GM18498 (cell line): Measurements from ENCODE around the gene PLEKHO1.

Experiments used
- ATAC-seq: cut with Tn5 transposase; IDR thresholded peaks from one replicate; pipeline ENCODE4 v1.9.1; 2021; ENCODE audit warnings: mild to moderate bottlenecking, moderate library complexity; ENCODE audit not compliant: unreplicated experiment

PLEKHO1 gene

GRCh38 chr1:150150133-150151021, 661 bp downstream of the PLEKHO1 start:
- ATAC-seq: peak; percentile 19

GRCh38 chr1:150151291-150152181, 1.8 kb downstream of the PLEKHO1 start:
- ATAC-seq: peak; percentile 43

GRCh38 chr1:150152182-150152536, 2.4 kb downstream of the PLEKHO1 start:
- ATAC-seq: no peak

GRCh38 chr1:150152772-150153456, 3.2 kb downstream of the PLEKHO1 start:
- no peak for ATAC-seq

GRCh38 chr1:150154143-150154542, 4.4 kb downstream of the PLEKHO1 start:
- no peak for ATAC-seq

GRCh38 chr1:150155413-150156071, 5.8 kb downstream of the PLEKHO1 start:
- no peak for ATAC-seq

- ATAC-seq: no peak
These were observed 7.3 kb downstream of the PLEKHO1 start for GRCh38 chr1:150156868-150157603.

- ATAC-seq: no peak
These were observed 9.8 kb downstream of the PLEKHO1 start for GRCh38 chr1:150159550-150159949.

GRCh38 chr1:150160964-150161621, 11.4 kb downstream of the PLEKHO1 start:
- no peak for ATAC-seq

GRCh38 chr1:150161747-150162581, 12.2 kb downstream of the PLEKHO1 start:
- no peak for ATAC-seq

GRCh38 chr1:150162582-150162861, 12.8 kb downstream of the PLEKHO1 start:
- no peak for ATAC-seq

- peak; percentile 47 for ATAC-seq
These were observed 13.4 kb downstream of the PLEKHO1 start for GRCh38 chr1:150162862-150163706.

- ATAC-seq: no peak
These were observed 14.5 kb downstream of the PLEKHO1 start for GRCh38 chr1:150164224-150164623.

- no peak for ATAC-seq
These were observed 15.1 kb downstream of the PLEKHO1 start for GRCh38 chr1:150164779-150165178.

GRCh38 chr1:150165622-150166612, 16.2 kb downstream of the PLEKHO1 start:
- no peak for ATAC-seq

GRCh38 chr1:150168960-150169601, 19.4 kb downstream of the PLEKHO1 start:
- no peak for ATAC-seq
